ENCODE results near the gene COL1A1.

Gene COL1A1

GRCh38 chr17:50167371-50167770 lies 34.1 kb downstream of the COL1A1 start:
- TF ChIP-seq SIN3A (IDR thresholded peaks at IDR 0.05; ENCODE audit: borderline replicate concordance, insufficient read depth, low read length) (no peak), FOXP2 (optimal IDR thresholded peaks at IDR 0.05; ENCODE audit: borderline replicate concordance, extremely low read depth, extremely low read length, insufficient read depth) (no peak), TAF1 (IDR thresholded peaks at IDR 0.05; ENCODE audit: borderline replicate concordance, insufficient read depth, low read length) (no peak), POLR2AphosphoS5 (IDR thresholded peaks at IDR 0.05; ENCODE audit: low read depth, low read length) (no peak)
- TF ChIP-seq, protein P1, sequence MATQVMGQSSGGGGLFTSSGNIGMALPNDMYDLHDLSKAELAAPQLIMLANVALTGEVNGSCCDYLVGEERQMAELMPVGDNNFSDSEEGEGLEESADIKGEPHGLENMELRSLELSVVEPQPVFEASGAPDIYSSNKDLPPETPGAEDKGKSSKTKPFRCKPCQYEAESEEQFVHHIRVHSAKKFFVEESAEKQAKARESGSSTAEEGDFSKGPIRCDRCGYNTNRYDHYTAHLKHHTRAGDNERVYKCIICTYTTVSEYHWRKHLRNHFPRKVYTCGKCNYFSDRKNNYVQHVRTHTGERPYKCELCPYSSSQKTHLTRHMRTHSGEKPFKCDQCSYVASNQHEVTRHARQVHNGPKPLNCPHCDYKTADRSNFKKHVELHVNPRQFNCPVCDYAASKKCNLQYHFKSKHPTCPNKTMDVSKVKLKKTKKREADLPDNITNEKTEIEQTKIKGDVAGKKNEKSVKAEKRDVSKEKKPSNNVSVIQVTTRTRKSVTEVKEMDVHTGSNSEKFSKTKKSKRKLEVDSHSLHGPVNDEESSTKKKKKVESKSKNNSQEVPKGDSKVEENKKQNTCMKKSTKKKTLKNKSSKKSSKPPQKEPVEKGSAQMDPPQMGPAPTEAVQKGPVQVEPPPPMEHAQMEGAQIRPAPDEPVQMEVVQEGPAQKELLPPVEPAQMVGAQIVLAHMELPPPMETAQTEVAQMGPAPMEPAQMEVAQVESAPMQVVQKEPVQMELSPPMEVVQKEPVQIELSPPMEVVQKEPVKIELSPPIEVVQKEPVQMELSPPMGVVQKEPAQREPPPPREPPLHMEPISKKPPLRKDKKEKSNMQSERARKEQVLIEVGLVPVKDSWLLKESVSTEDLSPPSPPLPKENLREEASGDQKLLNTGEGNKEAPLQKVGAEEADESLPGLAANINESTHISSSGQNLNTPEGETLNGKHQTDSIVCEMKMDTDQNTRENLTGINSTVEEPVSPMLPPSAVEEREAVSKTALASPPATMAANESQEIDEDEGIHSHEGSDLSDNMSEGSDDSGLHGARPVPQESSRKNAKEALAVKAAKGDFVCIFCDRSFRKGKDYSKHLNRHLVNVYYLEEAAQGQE (IDR thresholded peaks at IDR 0.05; ENCODE audit: insufficient read depth in 1 of 2, low read depth in 2 of 2, low read length in 2 of 2) = no peak

- TF ChIP-seq SIN3A (IDR thresholded peaks at IDR 0.05; ENCODE audit: borderline replicate concordance, insufficient read depth, low read length) (no peak), TAF1 (IDR thresholded peaks at IDR 0.05; ENCODE audit: borderline replicate concordance, insufficient read depth, low read length) (no peak), FOXP2 (optimal IDR thresholded peaks at IDR 0.05; ENCODE audit: borderline replicate concordance, extremely low read depth, extremely low read length, insufficient read depth) (no peak), POLR2AphosphoS5 (IDR thresholded peaks at IDR 0.05; ENCODE audit: low read depth, low read length) (no peak)
- TF ChIP-seq, protein P1 (IDR thresholded peaks at IDR 0.05; ENCODE audit: insufficient read depth in 1 of 2, low read depth in 2 of 2, low read length in 2 of 2) = no peak
These were observed 34.8 kb downstream of the COL1A1 start for GRCh38 chr17:50166518-50167181.

DNA sequence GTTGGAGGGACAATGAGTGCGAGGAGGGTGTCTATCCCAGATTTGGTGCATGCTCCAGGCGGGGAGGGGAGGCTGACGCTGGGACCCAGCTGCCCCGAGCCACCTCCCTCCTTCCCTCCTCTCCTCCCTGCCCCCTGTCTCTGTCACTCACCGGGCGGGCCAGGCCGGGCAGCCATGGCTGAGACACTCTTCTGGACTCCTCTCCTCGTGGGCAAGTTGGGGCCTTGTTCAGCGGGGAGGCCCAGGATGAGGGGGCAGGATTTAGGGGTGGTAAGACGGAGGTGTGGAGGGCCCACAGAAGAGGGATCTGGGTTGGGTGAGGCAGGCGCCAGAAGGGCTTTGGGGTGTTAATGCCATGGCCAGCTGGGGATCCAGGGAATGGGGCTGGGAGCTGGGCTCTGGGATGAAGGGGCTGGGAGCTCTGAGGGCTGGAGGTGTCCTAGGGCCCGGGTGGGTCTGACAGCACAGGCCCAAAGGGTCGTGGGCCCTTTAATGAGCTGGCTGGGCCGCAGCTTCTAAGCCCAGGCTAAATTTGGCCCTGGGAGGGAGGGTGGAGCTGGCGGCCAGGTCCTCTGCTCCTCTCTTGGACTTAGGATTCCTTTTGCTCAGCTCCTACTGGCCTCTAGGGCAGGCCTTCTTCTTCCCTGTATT lies 35.4 kb downstream of the COL1A1 start, which contains the start of gene SGCA:
TSS of gene SGCA (plus strand) at position 139 of the 651 bp plus-strand sequence. CDS start at position 175, 36 bp downstream.
- TF ChIP-seq FOXP2 (optimal IDR thresholded peaks at IDR 0.05; ENCODE audit: borderline replicate concordance, extremely low read depth, extremely low read length, insufficient read depth) (no peak), POLR2AphosphoS5 (IDR thresholded peaks at IDR 0.05; ENCODE audit: low read depth, low read length) (no peak), SIN3A (IDR thresholded peaks at IDR 0.05; ENCODE audit: borderline replicate concordance, insufficient read depth, low read length) (no peak), TAF1 (IDR thresholded peaks at IDR 0.05; ENCODE audit: borderline replicate concordance, insufficient read depth, low read length) (no peak)
- TF ChIP-seq, protein P1 (IDR thresholded peaks at IDR 0.05; ENCODE audit: insufficient read depth in 1 of 2, low read depth in 2 of 2, low read length in 2 of 2) = no peak

- TF ChIP-seq FOXP2 (optimal IDR thresholded peaks at IDR 0.05; ENCODE audit: borderline replicate concordance, extremely low read depth, extremely low read length, insufficient read depth) = no peak
- TF ChIP-seq TAF1 (IDR thresholded peaks at IDR 0.05; ENCODE audit: borderline replicate concordance, insufficient read depth, low read length) = no peak
- no peak for TF ChIP-seq SIN3A (IDR thresholded peaks at IDR 0.05; ENCODE audit: borderline replicate concordance, insufficient read depth, low read length)
- TF ChIP-seq, protein P1 (IDR thresholded peaks at IDR 0.05; ENCODE audit: insufficient read depth in 1 of 2, low read depth in 2 of 2, low read length in 2 of 2) = no peak
- no peak for TF ChIP-seq POLR2AphosphoS5 (IDR thresholded peaks at IDR 0.05; ENCODE audit: low read depth, low read length)
These were observed 36.0 kb downstream of the COL1A1 start for GRCh38 chr17:50165466-50165865.

All from PFSK-1 (cell line).